Activated CD4-positive, alpha-beta memory T cell treated with anti-CD3 and anti-CD28 coated beads for 36 hours (primary cell): ENCODE measurements around the gene TEX51. TPM values are rescaled to one million over a fixed set of nuclear protein-coding genes. Genes with fewer than 3 reads are reported as not detected.

Experiments
- CTCF ChIA-PET: fragments of 350-600 bp; sonication (Branson Sonifier 250); formaldehyde crosslinking; loops from one replicate; lab custom pipeline; 2021; ENCODE audit warnings: antibody characterized with exemption, inconsistent platforms; lab: Charles Lee
- POLR2A ChIA-PET: fragments of 350-600 bp; sonication (Branson Sonifier 250); formaldehyde crosslinking; loops from one replicate; lab custom pipeline; 2021; ENCODE audit warnings: antibody characterized with exemption; lab: Charles Lee
- DNase-seq: peaks from one replicate; pipeline ENCODE4 v3.0.0-alpha.2; 2020
- H3K27ac Mint-ChIP-seq: one replicate; pipeline ENCODE4 v1.8.0; 2021; ENCODE audit warnings: mixed read lengths
- H3K27me3 Mint-ChIP-seq: one replicate; pipeline ENCODE4 v1.8.0; 2021; ENCODE audit warnings: mixed read lengths
- H3K36me3 Mint-ChIP-seq: one replicate; pipeline ENCODE4 v1.8.0; 2021; ENCODE audit warnings: mixed read lengths
- H3K4me1 Mint-ChIP-seq: one replicate; pipeline ENCODE4 v1.8.0; 2021; ENCODE audit warnings: low read depth, mixed read lengths
- H3K4me3 Mint-ChIP-seq: one replicate; pipeline ENCODE4 v1.8.0; 2021; ENCODE audit warnings: mild to moderate bottlenecking, mixed read lengths
- H3K9me3 Mint-ChIP-seq: one replicate; pipeline ENCODE4 v1.8.0; 2021; ENCODE audit warnings: mixed read lengths
- intact Hi-C: fragments of 100-400 bp; cut with micrococcal nuclease; formaldehyde crosslinking; loops from one replicate; pipeline ENCODE4 v1.15.1; 2023
- total RNA-seq, 2 experiments: library from RNA; stranded (reverse); gene quantifications; one replicate each; pipeline ENCODE4 v1.2.3, GENCODE V29; 2021

TEX51 gene
- total RNA-seq: not detected

- Mint-ChIP-seq H3K27me3 (peaks cover 11% of the 10 kb centered on the region), H3K4me3 (no peak within 1 kb of the TSS), H3K4me1 (no peaks in the 10 kb centered on the region), H3K36me3 (no peaks in the 10 kb centered on the region), H3K9me3 (no peaks in the 10 kb centered on the region), H3K27ac (no peak within 1 kb of the TSS)
- intact Hi-C loops: no loop called here
- no peak for DNase-seq
- ChIA-PET CTCF (no interaction called here), POLR2A (no interaction called here)
These were observed at the start of gene TEX51 for GRCh38 chr2:126898636-126899035. Gene TEX51, plus strand, starts transcription at chr2:126898890. Its CDS starts 29 bp downstream, at chr2:126898919.

DNA sequence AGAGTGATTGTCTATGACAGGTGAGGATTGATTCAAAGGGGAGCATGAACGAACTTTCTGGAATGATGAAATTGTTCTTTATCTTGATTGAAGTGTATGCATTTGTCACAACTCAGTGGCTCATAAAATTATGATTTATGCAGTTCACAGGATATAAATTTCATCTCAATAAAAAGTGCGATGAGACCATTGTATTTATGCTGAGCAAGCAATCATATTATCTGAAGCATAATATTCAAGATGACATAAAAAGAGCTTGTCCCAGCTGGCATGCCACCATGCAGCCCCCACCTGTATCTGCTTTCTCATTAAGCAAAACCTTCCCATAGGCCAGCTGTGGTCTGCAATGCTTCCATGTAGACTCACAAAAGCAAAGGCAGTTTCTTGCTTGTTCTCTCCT, 49.6 kb upstream of the TEX51 start:
- H3K27me3 Mint-ChIP-seq: no peaks in the 10 kb centered on the region
- H3K9me3 Mint-ChIP-seq: no peaks in the 10 kb centered on the region
- intact Hi-C loops: no loop called here
- no peaks in the 10 kb centered on the region for H3K4me1 Mint-ChIP-seq
- POLR2A ChIA-PET: no interaction called here
- H3K27ac Mint-ChIP-seq: no peak overlapping the region
- CTCF ChIA-PET: no interaction called here
- DNase-seq: no peak
- H3K4me3 Mint-ChIP-seq: no peak overlapping the region
- no peaks in the 10 kb centered on the region for H3K36me3 Mint-ChIP-seq

DNA sequence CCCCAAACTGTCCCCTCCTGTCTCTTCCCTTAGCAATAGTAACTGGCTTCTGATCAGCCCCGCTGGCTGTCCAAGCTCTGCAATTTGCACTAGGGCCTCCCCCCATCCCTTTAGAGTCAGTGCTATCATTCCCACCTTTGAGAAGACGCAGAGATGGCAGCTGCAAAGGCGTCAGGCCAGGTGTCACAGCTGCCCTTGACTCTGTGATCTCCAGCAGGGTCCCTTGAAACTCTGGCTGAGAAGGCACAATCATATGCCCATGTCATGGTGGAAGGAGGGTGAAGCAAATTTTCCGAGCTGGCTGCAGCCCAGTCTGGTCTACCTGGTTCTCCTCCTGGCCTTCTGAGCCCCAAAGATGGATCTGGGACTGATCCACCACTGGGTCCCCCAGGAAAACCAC, 49.2 kb upstream of the TEX51 start:
- H3K4me3 Mint-ChIP-seq: no peak overlapping the region
- POLR2A ChIA-PET: no interaction called here
- CTCF ChIA-PET: no interaction called here
- DNase-seq: no peak
- no peaks in the 10 kb centered on the region for H3K27me3 Mint-ChIP-seq
- no peak overlapping the region for H3K27ac Mint-ChIP-seq
- H3K4me1 Mint-ChIP-seq: no peaks in the 10 kb centered on the region
- intact Hi-C loops: no loop called here
- H3K9me3 Mint-ChIP-seq: no peaks in the 10 kb centered on the region
- no peaks in the 10 kb centered on the region for H3K36me3 Mint-ChIP-seq

- no peaks in the 10 kb centered on the region for H3K9me3 Mint-ChIP-seq
- POLR2A ChIA-PET: no interaction called here
- H3K4me1 Mint-ChIP-seq: no peaks in the 10 kb centered on the region
- CTCF ChIA-PET: no interaction called here
- intact Hi-C loops: no loop called here
- DNase-seq: no peak
- H3K4me3 Mint-ChIP-seq: no peak overlapping the region
- no peak overlapping the region for H3K27ac Mint-ChIP-seq
- no peaks in the 10 kb centered on the region for H3K36me3 Mint-ChIP-seq
- H3K27me3 Mint-ChIP-seq: no peaks in the 10 kb centered on the region
These were observed 48.6 kb upstream of the TEX51 start for GRCh38 chr2:126849991-126850535.

DNA sequence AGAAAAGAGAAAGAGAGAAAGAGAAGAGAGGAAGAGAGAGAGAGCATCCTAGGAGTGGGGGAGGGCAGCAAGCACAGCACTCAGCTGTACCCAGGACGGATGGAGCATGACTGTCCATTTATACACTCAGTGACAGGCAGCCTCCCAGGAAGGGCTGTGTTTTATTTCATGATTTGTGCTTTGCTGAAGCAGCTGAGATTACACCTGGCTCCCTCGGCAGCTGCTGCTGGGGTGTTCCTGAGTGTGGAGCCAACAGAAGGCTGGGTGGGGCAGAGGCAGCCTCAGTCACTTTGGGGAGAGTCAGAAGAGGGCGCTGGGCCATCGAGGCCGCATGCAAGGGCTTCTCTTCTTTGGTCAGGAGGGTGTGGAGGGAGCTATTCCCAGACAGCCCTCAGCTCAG, 47.8 kb upstream of the TEX51 start:
- Mint-ChIP-seq H3K9me3 (no peaks in the 10 kb centered on the region), H3K4me3 (no peak overlapping the region), H3K36me3 (no peaks in the 10 kb centered on the region), H3K27ac (no peak overlapping the region), H3K27me3 (no peaks in the 10 kb centered on the region), H3K4me1 (no peaks in the 10 kb centered on the region)
- intact Hi-C loops: no loop called here
- CTCF ChIA-PET: no interaction called here
- DNase-seq: no peak
- POLR2A ChIA-PET: no interaction called here

GRCh38 chr2:126851756-126852155, 46.9 kb upstream of the TEX51 start:
- DNase-seq: no peak
- ChIA-PET POLR2A (no interaction called here), CTCF (no interaction called here)
- Mint-ChIP-seq H3K27ac (no peak overlapping the region), H3K27me3 (no peaks in the 10 kb centered on the region), H3K4me1 (no peaks in the 10 kb centered on the region), H3K4me3 (no peak overlapping the region), H3K36me3 (no peaks in the 10 kb centered on the region), H3K9me3 (no peaks in the 10 kb centered on the region)
- intact Hi-C loops: no loop called here

DNA sequence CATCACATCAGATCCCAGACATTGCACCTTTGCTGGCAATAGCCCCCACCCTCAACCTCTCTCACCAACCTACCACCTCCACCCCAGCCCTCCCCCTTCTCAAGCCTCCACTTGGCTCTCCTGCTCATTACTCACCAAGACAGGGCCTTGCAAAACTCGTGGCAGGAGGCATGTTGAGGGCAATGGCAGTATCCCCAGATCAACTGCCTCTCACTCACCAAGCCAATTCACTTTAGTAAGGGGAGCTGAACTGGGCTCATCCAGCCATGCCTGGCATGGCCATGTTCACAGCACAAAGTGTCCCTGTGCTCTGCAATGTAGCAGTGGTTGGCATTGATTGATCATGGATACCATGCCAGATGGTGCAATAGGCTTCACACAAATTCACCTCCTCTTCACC, 46.3 kb upstream of the TEX51 start:
- H3K9me3 Mint-ChIP-seq: no peaks in the 10 kb centered on the region
- no peaks in the 10 kb centered on the region for H3K4me1 Mint-ChIP-seq
- no peaks in the 10 kb centered on the region for H3K36me3 Mint-ChIP-seq
- no peak for DNase-seq
- CTCF ChIA-PET: no interaction called here
- H3K27me3 Mint-ChIP-seq: no peaks in the 10 kb centered on the region
- no peak overlapping the region for H3K27ac Mint-ChIP-seq
- POLR2A ChIA-PET: no interaction called here
- intact Hi-C loops: no loop called here
- no peak overlapping the region for H3K4me3 Mint-ChIP-seq

GRCh38 chr2:126855606-126856005, 43.1 kb upstream of the TEX51 start:
- no peaks in the 10 kb centered on the region for H3K36me3 Mint-ChIP-seq
- ChIA-PET CTCF (no interaction called here), POLR2A (no interaction called here)
- no peaks in the 10 kb centered on the region for H3K27me3 Mint-ChIP-seq
- H3K27ac Mint-ChIP-seq: no peak overlapping the region
- intact Hi-C loops: no loop called here
- no peaks in the 10 kb centered on the region for H3K4me1 Mint-ChIP-seq
- no peaks in the 10 kb centered on the region for H3K9me3 Mint-ChIP-seq
- DNase-seq: no peak
- no peak overlapping the region for H3K4me3 Mint-ChIP-seq

- no peaks in the 10 kb centered on the region for H3K27me3 Mint-ChIP-seq
- H3K27ac Mint-ChIP-seq: no peak overlapping the region
- no peak for DNase-seq
- H3K9me3 Mint-ChIP-seq: no peaks in the 10 kb centered on the region
- H3K4me1 Mint-ChIP-seq: no peaks in the 10 kb centered on the region
- no peaks in the 10 kb centered on the region for H3K36me3 Mint-ChIP-seq
- intact Hi-C loops: no loop called here
- no peak overlapping the region for H3K4me3 Mint-ChIP-seq
- ChIA-PET POLR2A (no interaction called here), CTCF (no interaction called here)
These were observed 42.3 kb upstream of the TEX51 start for GRCh38 chr2:126856403-126856802.

DNA sequence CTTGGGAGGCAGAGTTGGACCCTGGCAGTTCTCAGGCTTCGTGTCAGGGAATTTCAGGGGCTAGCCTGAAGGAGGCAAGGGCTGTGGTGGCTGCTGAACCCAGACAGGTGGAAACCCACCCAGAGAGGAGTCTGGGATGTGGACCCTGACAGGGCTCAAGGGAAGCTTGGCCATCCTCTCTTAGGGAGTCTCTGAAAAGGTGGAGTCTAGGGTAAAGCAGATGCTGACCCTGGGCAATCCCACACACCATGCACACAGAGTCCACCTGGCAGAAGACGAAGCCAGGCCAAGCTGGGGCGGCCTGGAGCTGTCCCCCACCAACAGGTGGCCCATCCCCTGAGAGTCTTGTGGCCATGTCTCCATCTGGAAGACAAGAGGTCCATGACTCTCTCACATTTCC, 41.2 kb upstream of the TEX51 start:
- intact Hi-C loops: no loop called here
- CTCF ChIA-PET: no interaction called here

DNA sequence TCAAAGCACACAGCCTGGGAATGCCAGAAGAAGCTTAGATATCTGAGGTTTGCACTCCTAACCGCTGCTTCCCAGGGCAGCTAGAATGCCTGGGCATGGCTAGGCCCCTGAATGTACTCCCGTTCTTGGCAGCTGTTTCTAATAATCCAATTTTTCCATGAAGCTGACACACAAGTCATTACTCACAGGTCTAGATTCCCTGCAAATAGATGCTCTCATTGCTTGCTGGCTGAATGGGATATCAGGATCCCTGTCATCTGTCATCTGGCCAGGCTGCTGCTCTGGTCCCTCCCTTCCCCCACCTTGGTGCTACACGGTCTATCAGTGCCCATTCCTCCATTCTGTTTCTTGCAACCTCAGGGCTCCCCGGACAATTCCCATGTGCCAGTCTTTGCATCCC, 40.7 kb upstream of the TEX51 start:
- POLR2A ChIA-PET: no interaction called here

More for the DNA sequence above, 41.2 kb upstream of the TEX51 start:
- no peaks in the 10 kb centered on the region for H3K4me1 Mint-ChIP-seq
- no peak overlapping the region for H3K27ac Mint-ChIP-seq
- H3K36me3 Mint-ChIP-seq: no peaks in the 10 kb centered on the region
- no peaks in the 10 kb centered on the region for H3K9me3 Mint-ChIP-seq
- no peak for DNase-seq
- no peak overlapping the region for H3K4me3 Mint-ChIP-seq
- POLR2A ChIA-PET: no interaction called here
- H3K27me3 Mint-ChIP-seq: peaks cover 2% of the 10 kb centered on the region

DNA sequence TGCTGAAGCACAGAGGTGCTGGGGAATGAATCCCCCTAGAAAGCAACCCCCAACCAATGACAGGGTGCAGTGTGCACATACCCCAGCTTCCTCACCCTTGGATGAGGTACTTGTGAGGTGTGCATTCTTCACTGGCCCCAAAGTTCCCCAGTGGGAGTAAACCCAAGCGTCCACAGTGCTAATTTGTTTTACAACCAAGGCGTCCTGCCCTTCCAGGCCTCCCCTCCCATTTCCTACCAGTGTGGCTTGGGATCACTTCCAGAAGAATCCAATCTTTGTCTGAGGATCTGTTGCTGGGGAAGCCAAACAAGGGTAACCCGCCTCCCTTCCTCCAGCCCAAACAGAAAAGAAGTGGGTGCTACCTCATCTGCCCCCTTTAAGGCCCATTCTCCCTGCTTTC, 40.3 kb upstream of the TEX51 start:
- POLR2A ChIA-PET: no interaction called here
- CTCF ChIA-PET: no interaction called here
- H3K27ac Mint-ChIP-seq: no peak overlapping the region

More for the DNA sequence above, 40.7 kb upstream of the TEX51 start:
- Mint-ChIP-seq H3K36me3 (no peaks in the 10 kb centered on the region), H3K9me3 (no peaks in the 10 kb centered on the region), H3K27ac (no peak overlapping the region), H3K4me3 (no peak overlapping the region), H3K27me3 (peaks cover 6% of the 10 kb centered on the region), H3K4me1 (no peaks in the 10 kb centered on the region)
- CTCF ChIA-PET: no interaction called here
- DNase-seq: no peak
- intact Hi-C loops: no loop called here

DNA sequence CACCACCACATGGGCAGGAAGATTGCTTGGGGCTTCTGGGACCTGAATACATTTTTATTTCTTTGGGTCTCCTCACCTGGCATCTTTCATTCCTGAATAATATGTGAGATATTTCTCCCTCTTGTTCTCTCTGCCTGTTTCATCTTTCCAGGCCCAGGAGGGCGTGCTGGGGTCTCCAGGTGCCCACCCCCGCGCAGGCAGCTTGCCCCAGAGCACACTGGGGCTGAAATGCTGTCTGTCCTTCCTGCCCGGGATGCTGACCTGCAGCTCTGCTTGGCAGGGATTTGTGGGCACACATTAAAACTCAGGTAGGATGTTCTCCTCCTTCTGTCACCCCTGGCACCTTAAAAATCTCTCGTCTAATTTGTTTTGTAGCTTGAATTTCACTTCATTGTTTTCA, 39.7 kb upstream of the TEX51 start:
- H3K9me3 Mint-ChIP-seq: no peaks in the 10 kb centered on the region
- peaks cover 9% of the 10 kb centered on the region for H3K27me3 Mint-ChIP-seq
- no peak overlapping the region for H3K27ac Mint-ChIP-seq
- no peak for DNase-seq
- H3K4me3 Mint-ChIP-seq: no peak overlapping the region
- CTCF ChIA-PET: no interaction called here
- no peaks in the 10 kb centered on the region for H3K36me3 Mint-ChIP-seq
- intact Hi-C loops: no loop called here
- no peaks in the 10 kb centered on the region for H3K4me1 Mint-ChIP-seq
- POLR2A ChIA-PET: no interaction called here

More for the DNA sequence above, 40.3 kb upstream of the TEX51 start:
- Mint-ChIP-seq H3K9me3 (no peaks in the 10 kb centered on the region), H3K27me3 (peaks cover 6% of the 10 kb centered on the region), H3K4me3 (no peak overlapping the region), H3K36me3 (no peaks in the 10 kb centered on the region), H3K4me1 (no peaks in the 10 kb centered on the region)
- intact Hi-C loops: no loop called here
- DNase-seq: no peak
